Small intestine (tissue), 7 donors: Measurements from ENCODE around the gene TMEM183A. TPM values are rescaled to one million over a fixed set of nuclear protein-coding genes. Genes with fewer than 3 reads are reported as not detected.
A peak's percentile ranks its signal among the peaks of the same experiment; 100 is the strongest.

ENCODE experiments used
- DNase-seq, 2 donors: peaks; one replicate each; pipeline versions ENCODE4 v3.0.0 to v3.0.0-alpha.2; 2013
- FAIRE-seq: peaks from 2 replicates; lab custom pipeline; 2012; peaks lifted over from hg19 to GRCh38; lab: Jason Lieb, UNC
- H3K27ac ChIP-seq, 3 donors: one replicate each; pipeline ENCODE4 v1.5.1; 2013; ENCODE audit warnings: low read length in 2 of 3, mild to moderate bottlenecking in 2 of 3, control low read depth in 1 of 3, inconsistent platforms in 1 of 3, low read depth in 1 of 3, moderate library complexity in 1 of 3
- H3K27me3 ChIP-seq, 3 donors: one replicate each; pipeline ENCODE4 v1.6.1; 2013; ENCODE audit warnings: low read length in 3 of 3, inconsistent platforms in 1 of 3; ENCODE audit not compliant: control insufficient read depth in 3 of 3, insufficient read depth in 3 of 3
- H3K36me3 ChIP-seq, 3 donors: one replicate each; pipeline ENCODE4 v1.6.1; 2013; ENCODE audit warnings: low read length in 3 of 3, inconsistent platforms in 1 of 3, low read depth in 1 of 3, mild to moderate bottlenecking in 1 of 3, moderate library complexity in 1 of 3; ENCODE audit not compliant: control insufficient read depth in 3 of 3, insufficient read depth in 2 of 3
- H3K4me1 ChIP-seq, 3 donors: one replicate each; pipeline ENCODE4 v1.6.1; 2013; ENCODE audit warnings: low read length in 2 of 3, inconsistent platforms in 1 of 3, low read depth in 1 of 3, mild to moderate bottlenecking in 1 of 3, moderate library complexity in 1 of 3; ENCODE audit not compliant: control insufficient read depth in 3 of 3, insufficient read depth in 2 of 3
- H3K4me3 ChIP-seq, 3 donors: one replicate each; pipeline ENCODE4 v1.5.1; 2013; ENCODE audit warnings: low read length in 3 of 3, control low read depth in 1 of 3, inconsistent platforms in 1 of 3, low read depth in 1 of 3, mild to moderate bottlenecking in 1 of 3, moderate library complexity in 1 of 3
- H3K9me3 ChIP-seq, 2 donors: one replicate each; pipeline ENCODE4 v1.6.1; 2013; ENCODE audit warnings: low read depth in 1 of 2, low read length in 1 of 2; ENCODE audit not compliant: control insufficient read depth in 2 of 2, insufficient read depth in 1 of 2
- WGBS, 3 donors: extraction: QIAGEN DNeasy Blood & Tissue Kit; methylation state at CpG; one replicate each; pipeline ENCODE4 v1.1.7; 2013; 5-methylcytosine and 5-hydroxymethylcytosine counted together
- polyA plus RNA-seq, 4 donors: library from polyadenylated mRNA; stranded (reverse) in 3 of 4; unstranded in 1 of 4; fragments of 200-250 nt in 3 of 4; fragments of 120-200 nt in 1 of 4; gene quantifications; one replicate each; pipeline versions ENCODE4 v1.2.1 to v1.2.3, GENCODE V29; 2013
- donor health status: healthy with polysubstance abuse.
- donor health status: control.
- donor health status: control.
- donor health status: Bipolar disorder and iron deficiency.
- donor health status: healthy.

The TMEM183A gene
- polyA plus RNA-seq, 4 donors: 58.9 to 80.4 (median 67.2) TPM

GRCh38 chr1:202965422-202965821 lies 41.8 kb upstream of the TMEM183A start:
- no peak overlapping the region for H3K27ac ChIP-seq
- peaks cover 0 to 17% (median 3%) of the 10 kb centered on the region in 3 donors for H3K36me3 ChIP-seq
- H3K9me3 ChIP-seq: no peaks in the 10 kb centered on the region
- 83 to 89% (median 84%) methylated on average over 3 of the region's 3 CpGs for WGBS, 3 donors
- peaks cover 0 to 19% (median 3%) of the 10 kb centered on the region in 3 donors for H3K4me1 ChIP-seq
- DNase-seq: no peak
- no peak for FAIRE-seq
- H3K27me3 ChIP-seq: no peaks in the 10 kb centered on the region
- no peak overlapping the region for H3K4me3 ChIP-seq

- Histone ChIP-seq H3K27me3 (no peaks in the 10 kb centered on the region), H3K9me3 (no peaks in the 10 kb centered on the region), H3K4me3 (peak overlapping the region; percentile 55 to 85 (median 81)), H3K36me3 (peaks cover 0 to 17% (median 3%) of the 10 kb centered on the region in 3 donors), H3K27ac (peak overlapping the region; percentile 27 to 91 (median 65)), H3K4me1 (peaks cover 0 to 19% (median 3%) of the 10 kb centered on the region in 3 donors)
- FAIRE-seq: no peak
- WGBS, 3 donors: 47 to 49% (median 49%) methylated on average over 17 to 18 of the region's 18 CpGs
- peak in 1 of 2 donors; percentile 10 for DNase-seq
These were observed 40.9 kb upstream of the TMEM183A start for GRCh38 chr1:202966006-202966898.

DNA sequence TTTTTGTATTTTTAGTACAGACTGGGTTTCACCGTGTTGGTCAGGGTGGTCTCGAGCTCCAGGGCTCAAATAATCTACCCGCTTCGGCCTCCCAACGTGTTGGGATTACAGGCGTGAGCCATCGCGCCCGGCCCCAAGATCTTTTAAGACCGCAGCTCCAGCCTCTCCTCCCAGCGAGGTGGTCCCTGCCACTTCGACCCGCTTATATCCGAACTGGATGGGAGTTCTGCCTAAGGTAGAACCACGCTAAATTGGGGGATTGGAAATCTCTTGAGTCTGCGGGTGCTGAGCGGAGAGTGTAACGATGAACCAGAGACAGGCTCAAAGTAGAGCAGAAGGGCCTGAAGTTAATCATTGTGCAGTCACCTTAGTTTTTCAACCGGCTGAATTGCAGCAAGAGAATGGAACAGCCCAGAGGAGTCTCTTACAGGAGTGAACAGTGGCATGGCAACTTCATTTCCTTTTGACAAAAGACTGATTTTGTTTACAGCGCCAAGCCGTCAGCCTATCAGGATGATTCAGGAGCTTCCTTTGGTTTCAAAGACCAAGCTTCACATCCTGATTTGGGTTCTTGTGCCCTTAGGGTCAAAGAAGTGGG lies 39.4 kb upstream of the TMEM183A start:
- H3K4me1 ChIP-seq: peaks cover 0 to 19% (median 3%) of the 10 kb centered on the region in 3 donors
- peak overlapping the region in 2 of 3 donors; percentile 55 to 80 for H3K27ac ChIP-seq
- H3K4me3 ChIP-seq: peak overlapping the region; percentile 17 to 87 (median 81)
- no peaks in the 10 kb centered on the region for H3K9me3 ChIP-seq
- H3K27me3 ChIP-seq: no peaks in the 10 kb centered on the region
- 2 to 6% (median 4%) methylated on average over 21 of the region's 21 CpGs for WGBS, 3 donors
- peaks cover 0 to 8% (median 3%) of the 10 kb centered on the region in 3 donors for H3K36me3 ChIP-seq
- peak; percentile 27 to 71 for DNase-seq
- FAIRE-seq: no peak

GRCh38 chr1:202968351-202968750 lies 38.8 kb upstream of the TMEM183A start:
- H3K4me1 ChIP-seq: peaks cover 0 to 19% (median 3%) of the 10 kb centered on the region in 3 donors
- H3K36me3 ChIP-seq: peaks cover 0 to 7% (median 3%) of the 10 kb centered on the region in 3 donors
- FAIRE-seq (no peak), DNase-seq (no peak)
- 51 to 66% (median 58%) methylated on average over 3 of the region's 3 CpGs for WGBS, 3 donors
- H3K4me3 ChIP-seq: peak overlapping the region in 1 of 3 donors; percentile 87
- H3K27ac ChIP-seq: peak overlapping the region in 1 of 3 donors; percentile 80
- no peaks in the 10 kb centered on the region for H3K9me3 ChIP-seq
- no peaks in the 10 kb centered on the region for H3K27me3 ChIP-seq

DNA sequence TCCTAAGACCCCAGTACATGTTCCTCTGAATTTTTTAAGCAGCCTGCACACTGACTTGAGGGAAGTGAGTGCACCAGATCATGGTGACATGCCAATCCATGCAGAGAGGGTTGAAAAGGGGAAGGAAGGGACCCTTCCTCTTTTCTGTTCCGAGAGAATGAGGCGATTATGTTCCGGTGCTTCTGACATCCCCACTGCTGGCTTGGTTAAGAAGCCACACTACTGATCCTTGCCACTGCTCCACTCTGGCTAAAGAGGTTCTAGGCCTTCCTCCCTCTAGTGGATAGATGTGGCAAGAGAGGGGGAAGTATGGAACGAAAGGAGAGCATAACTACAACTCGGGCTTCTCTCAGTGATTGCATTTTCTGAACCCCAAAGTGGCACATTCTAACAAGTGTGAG lies 38.3 kb upstream of the TMEM183A start:
- Histone ChIP-seq H3K36me3 (peaks cover 0 to 3% (median 3%) of the 10 kb centered on the region in 3 donors), H3K9me3 (no peaks in the 10 kb centered on the region), H3K4me1 (peaks cover 0 to 19% (median 3%) of the 10 kb centered on the region in 3 donors), H3K27me3 (no peaks in the 10 kb centered on the region), H3K27ac (peak overlapping the region in 1 of 3 donors; percentile 5), H3K4me3 (no peak overlapping the region)
- DNase-seq (peak; percentile 76 to 78), FAIRE-seq (no peak)
- 3 to 37% (median 31%) methylated on average over 5 of the region's 5 CpGs for WGBS, 3 donors

DNA sequence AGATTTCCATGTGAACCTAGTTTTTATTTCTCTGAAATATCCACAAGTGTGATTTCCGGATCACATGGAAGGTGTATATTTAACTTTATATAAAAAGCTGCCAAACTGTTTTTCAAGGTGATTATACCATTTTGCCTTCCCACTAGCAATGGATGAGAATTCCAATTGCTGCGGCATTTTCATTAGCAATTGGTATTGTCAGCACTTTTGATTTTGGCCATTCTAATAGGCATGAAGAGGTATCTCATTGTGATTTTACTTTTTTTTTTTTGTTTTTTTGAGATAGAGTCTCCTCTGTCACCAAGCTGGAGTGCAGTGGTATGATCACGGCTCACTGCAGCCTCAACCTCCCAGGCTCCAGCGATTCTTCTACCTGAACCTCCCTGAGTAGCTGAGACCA lies 35.1 kb upstream of the TMEM183A start:
- Histone ChIP-seq H3K36me3 (no peaks in the 10 kb centered on the region), H3K9me3 (no peaks in the 10 kb centered on the region), H3K27ac (no peak overlapping the region), H3K4me1 (peaks cover 0 to 11% (median 3%) of the 10 kb centered on the region in 3 donors), H3K27me3 (peaks cover 0 to 5% (median 0%) of the 10 kb centered on the region in 3 donors), H3K4me3 (no peak overlapping the region)
- DNase-seq: no peak
- FAIRE-seq: no peak
- 68 to 70% (median 70%) methylated on average over 4 of the region's 4 CpGs for WGBS, 3 donors

DNA sequence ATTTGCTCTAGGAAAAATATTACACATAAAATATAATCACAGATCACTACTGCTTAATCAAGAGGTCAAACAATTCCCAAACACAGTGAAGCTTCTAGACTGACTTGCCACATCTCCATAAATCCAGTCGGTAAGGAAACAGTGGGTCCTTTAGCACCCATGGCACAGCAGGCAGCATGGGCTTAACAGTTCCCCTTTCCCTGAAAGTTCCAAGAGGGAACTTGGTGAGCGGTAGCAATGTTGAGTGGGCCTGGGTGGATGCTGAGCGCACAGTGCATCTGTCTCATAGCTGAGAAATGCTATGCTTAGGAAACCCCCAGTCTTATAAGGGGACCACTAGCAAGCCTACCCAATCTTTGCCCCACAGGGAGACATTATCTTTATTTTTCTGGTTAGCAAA lies 32.3 kb upstream of the TMEM183A start:
- H3K4me3 ChIP-seq: no peak overlapping the region
- no peak for FAIRE-seq
- WGBS, 3 donors: 85 to 90% (median 89%) methylated on average over 3 of the region's 3 CpGs

DNA sequence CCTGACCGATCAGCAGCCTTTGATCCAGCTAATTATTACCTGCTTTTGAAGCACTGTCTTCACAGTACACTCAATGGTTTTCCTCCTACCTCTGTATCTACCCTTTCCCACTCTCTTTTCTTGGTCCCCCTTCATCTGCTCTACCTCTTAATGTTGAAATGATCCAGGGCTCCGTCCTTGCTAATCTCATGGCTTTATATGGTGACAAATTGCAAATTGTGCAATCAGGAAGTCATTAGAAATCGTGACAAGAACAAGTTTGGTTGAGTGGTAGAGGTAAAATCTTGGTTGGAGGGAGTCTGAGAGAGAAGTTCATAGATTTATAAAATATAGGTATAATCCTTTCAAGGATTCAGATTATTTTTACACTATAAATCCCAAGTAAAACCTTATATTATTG lies 30.5 kb upstream of the TMEM183A start:
- peaks cover 0 to 16% (median 0%) of the 10 kb centered on the region in 3 donors for H3K27me3 ChIP-seq
- no peaks in the 10 kb centered on the region for H3K4me1 ChIP-seq
- no peak overlapping the region for H3K4me3 ChIP-seq
- no peaks in the 10 kb centered on the region for H3K36me3 ChIP-seq
- no peaks in the 10 kb centered on the region for H3K9me3 ChIP-seq
- no peak overlapping the region for H3K27ac ChIP-seq
- FAIRE-seq: no peak
- WGBS, 3 donors: 7 to 30% (median 14%) methylated on average over 3 of the region's 3 CpGs
- peak in 1 of 2 donors; percentile 39 for DNase-seq

More for the DNA sequence above, 32.3 kb upstream of the TMEM183A start:
- peaks cover 0 to 16% (median 0%) of the 10 kb centered on the region in 3 donors for H3K27me3 ChIP-seq
- H3K9me3 ChIP-seq: no peaks in the 10 kb centered on the region
- no peaks in the 10 kb centered on the region for H3K4me1 ChIP-seq
- H3K27ac ChIP-seq: no peak overlapping the region
- DNase-seq: no peak
- no peaks in the 10 kb centered on the region for H3K36me3 ChIP-seq
